B cell (primary cell): ENCODE measurements around the gene NOC2L. TPM values are rescaled to one million over a fixed set of nuclear protein-coding genes. Genes with fewer than 3 reads are reported as not detected.

Experiments used
- ATAC-seq: fragments of 200-7000 bp; cut with Tn5 transposase; one replicate; pipeline ENCODE4 v1.10.0; 2021; ENCODE audit warnings: low read depth, mild to moderate bottlenecking, moderate number of reproducible peaks, moderate library complexity
- CTCF ChIA-PET: fragments of 350-600 bp; sonication (Branson Sonifier 250); formaldehyde crosslinking; loops from one replicate; lab custom pipeline; 2021; ENCODE audit warnings: antibody characterized with exemption, inconsistent platforms; lab: Charles Lee
- POLR2A ChIA-PET: fragments of 350-600 bp; sonication (Branson Sonifier 250); formaldehyde crosslinking; loops from one replicate; lab custom pipeline; 2021; ENCODE audit warnings: antibody characterized with exemption; lab: Charles Lee
- DNase-seq: peaks from one replicate; pipeline ENCODE4 v3.0.0; 2013
- H2AFZ ChIP-seq: 2 replicates; pipeline ENCODE4 v1.6.1; 2012; ENCODE audit warnings: mild to moderate bottlenecking, low read depth, low read length; ENCODE audit not compliant: insufficient read depth, poor library complexity, severe bottlenecking
- H3K27ac ChIP-seq, 2 donors: 1 replicate in 1 of 2; 2 replicates in 1 of 2; pipeline ENCODE4 v1.5.1; 2012 to 2013; ENCODE audit warnings: low read length in 2 of 2, mild to moderate bottlenecking in 2 of 2, moderate library complexity in 1 of 2
- H3K27me3 ChIP-seq, 4 experiments: fragments of 200-600 bp in 1 of 4; sonication (generic) in 1 of 4; replicated peaks in 1 of 4; 1 replicate in 2 of 4; 2 replicates in 2 of 4; pipeline versions ENCODE4 v1.6.1 to v1.7.0; 2013 to 2016; ENCODE audit warnings: low read length in 3 of 4, mild to moderate bottlenecking in 2 of 4, mixed read lengths in 1 of 4, moderate library complexity in 1 of 4; ENCODE audit not compliant: insufficient read depth in 4 of 4, control insufficient read depth in 3 of 4; ENCODE audit errors: control extremely low read depth in 1 of 4
- H3K36me3 ChIP-seq, 2 experiments: replicated peaks in 1 of 2; 1 replicate in 1 of 2; 2 replicates in 1 of 2; pipeline versions ENCODE4 v1.6.1 to v1.7.1; 2013; ENCODE audit warnings: low read length in 1 of 2; ENCODE audit not compliant: insufficient read depth in 2 of 2, control insufficient read depth in 1 of 2; ENCODE audit errors: control extremely low read depth in 1 of 2, extremely low read depth in 1 of 2
- H3K4me1 ChIP-seq, 2 donors: fragments of 200-600 bp in 1 of 2; sonication (generic) in 1 of 2; 1 replicate in 1 of 2; 2 replicates in 1 of 2; pipeline versions ENCODE4 v1.5.1 to v1.6.1; 2013 to 2017; ENCODE audit warnings: low read length in 2 of 2; ENCODE audit not compliant: control insufficient read depth in 2 of 2, insufficient read depth in 2 of 2
- H3K4me2 ChIP-seq: replicated peaks from 2 replicates; pipeline ENCODE3; 2012; ENCODE audit warnings: mild to moderate bottlenecking, low read depth, low read length; ENCODE audit not compliant: poor library complexity, severe bottlenecking
- H3K4me3 ChIP-seq, 5 experiments: fragments of 200-600 bp in 1 of 5; sonication (generic) in 1 of 5; 1 replicate in 3 of 5; 2 replicates in 2 of 5; pipeline versions ENCODE4 v1.5.1 to v1.7.0; 2011 to 2016; ENCODE audit warnings: low read length in 4 of 5, mild to moderate bottlenecking in 4 of 5, low read depth in 2 of 5, control low read depth in 1 of 5, moderate library complexity in 1 of 5; ENCODE audit not compliant: insufficient read depth in 1 of 5; ENCODE audit errors: control extremely low read depth in 1 of 5, extremely low read depth in 1 of 5
- H3K79me2 ChIP-seq: fragments of 200-600 bp; sonication (generic); one replicate; pipeline ENCODE4 v1.6.0; 2016; ENCODE audit warnings: low read length; ENCODE audit not compliant: control insufficient read depth, insufficient read depth
- H3K9ac ChIP-seq: fragments of 200-600 bp; sonication (generic); 2 replicates; pipeline ENCODE4 v1.6.1; 2017; ENCODE audit warnings: mild to moderate bottlenecking, low read length, moderate library complexity
- H3K9me3 ChIP-seq, 3 donors: one replicate each; pipeline versions ENCODE4 v1.6.1 to v1.7.1; 2013; ENCODE audit warnings: low read length in 2 of 3; ENCODE audit not compliant: control insufficient read depth in 2 of 3, insufficient read depth in 1 of 3; ENCODE audit errors: control extremely low read depth in 1 of 3
- H4K20me1 ChIP-seq: 2 replicates; pipeline ENCODE4 v1.6.0; 2012; ENCODE audit warnings: mild to moderate bottlenecking, low read length; ENCODE audit not compliant: insufficient read depth, control insufficient read depth, poor library complexity, severe bottlenecking
- H3K27ac Mint-ChIP-seq: one replicate; pipeline ENCODE4 v1.8.0; 2021; ENCODE audit warnings: mixed read lengths
- H3K27me3 Mint-ChIP-seq: one replicate; pipeline ENCODE4 v1.8.0; 2021; ENCODE audit warnings: mixed read lengths
- H3K4me1 Mint-ChIP-seq: one replicate; pipeline ENCODE4 v1.8.0; 2021; ENCODE audit warnings: mixed read lengths
- H3K4me3 Mint-ChIP-seq: one replicate; pipeline ENCODE4 v1.8.0; 2021; ENCODE audit warnings: mixed read lengths
- H3K9me3 Mint-ChIP-seq: one replicate; pipeline ENCODE4 v1.8.0; 2022; ENCODE audit warnings: mixed read lengths; ENCODE audit not compliant: insufficient read depth
- CTCF ChIP-seq: fragments of 200-600 bp; IDR thresholded peaks from one replicate; pipeline ENCODE4 v1.8.0; 2022; ENCODE audit warnings: antibody characterized with exemption, mild to moderate bottlenecking
- EZH2 ChIP-seq: IDR thresholded peaks from 2 replicates; pipeline ENCODE4 v1.6.1; 2012; ENCODE audit warnings: borderline replicate concordance, low read depth, mild to moderate bottlenecking, moderate library complexity, low read length; ENCODE audit not compliant: insufficient read depth, poor library complexity, severe bottlenecking
- WGBS: methylation state at CpG from one replicate; pipeline ENCODE4 v1.1.5; 2013; ENCODE audit warnings: missing lambda C conversion rate; ENCODE audit not compliant: insufficient coverage; 5-methylcytosine and 5-hydroxymethylcytosine counted together
- intact Hi-C: fragments of 100-400 bp; cut with micrococcal nuclease; formaldehyde crosslinking; loops from one replicate; pipeline ENCODE4 v1.10.0; 2022
- polyA plus RNA-seq: library from polyadenylated mRNA; depleted of rRNA; stranded (reverse); fragments of >200 nt; gene quantifications from 2 replicates; pipeline ENCODE4 v1.2.3, GENCODE V29; 2012
- total RNA-seq, 2 donors: library from RNA; stranded (reverse); fragments of 120-200 nt in 1 of 2; gene quantifications; 1 replicate in 1 of 2; 2 replicates in 1 of 2; pipeline versions ENCODE4 v1.2.3 to v1.2.4, GENCODE V29; 2013 to 2022

NOC2L gene
- total and polyA plus RNA-seq, 2 donors (not counting 1 experiment from before 2014, with no cell fraction given) = 48.0 to 64.1 TPM

- CTCF ChIA-PET = interaction anchor here (1.2 kb wide), 1 partner anchor 38 kb away, joined by 3 read pairs; no protein-coding TSS in a partner anchor
- ATAC-seq (no peak), DNase-seq (no peak)
- H3K9ac ChIP-seq = no peak overlapping the region
- H2AFZ ChIP-seq = no peak overlapping the region
- TF ChIP-seq CTCF (no peak), EZH2 (no peak)
- peaks cover 0 to 11% (median 0%) of the 10 kb centered on the region in 3 donors for H3K9me3 ChIP-seq
- no peaks in the 10 kb centered on the region for H3K9me3 Mint-ChIP-seq
- H3K4me1 Mint-ChIP-seq = peaks cover 7% of the 10 kb centered on the region
- no peak overlapping the region for H3K4me3 Mint-ChIP-seq
- peaks cover 0 to 41% (median 5%) of the 10 kb centered on the region in 4 experiments for H3K27me3 ChIP-seq
- H4K20me1 ChIP-seq = no peaks in the 10 kb centered on the region
- no peaks in the 10 kb centered on the region for H3K79me2 ChIP-seq
- intact Hi-C loops = no loop called here
- peaks cover 10 to 13% of the 10 kb centered on the region in 2 donors for H3K4me1 ChIP-seq
- no peak overlapping the region for H3K4me2 ChIP-seq
- H3K27ac ChIP-seq = no peak overlapping the region
- H3K4me3 ChIP-seq = no peak overlapping the region
- H3K27ac Mint-ChIP-seq = no peak overlapping the region
- WGBS = 85% methylated on average over 13 of the region's 13 CpGs
- H3K27me3 Mint-ChIP-seq = peaks cover 24% of the 10 kb centered on the region
- H3K36me3 ChIP-seq = no peaks in the 10 kb centered on the region
- POLR2A ChIA-PET = interaction anchor here (0.6 kb wide), 1 partner anchor 1024 kb away, joined by 5 read pairs; no protein-coding TSS in a partner anchor
Measured at GRCh38 chr1:980137-980571, 21.1 kb upstream of the NOC2L start.

- intact Hi-C loops = no loop called here
- TF ChIP-seq EZH2 = no peak
- no peak overlapping the region for H3K4me3 Mint-ChIP-seq
Measured at GRCh38 chr1:979744-980072, 20.7 kb upstream of the NOC2L start.

More at GRCh38 chr1:979744-980072, 20.7 kb upstream of the NOC2L start:
- POLR2A ChIA-PET = no interaction called here
- Mint-ChIP-seq H3K27me3 (peaks cover 26% of the 10 kb centered on the region), H3K9me3 (no peaks in the 10 kb centered on the region), H3K4me1 (peaks cover 7% of the 10 kb centered on the region), H3K27ac (no peak overlapping the region)
- Histone ChIP-seq H3K36me3 (no peaks in the 10 kb centered on the region), H3K4me3 (no peak overlapping the region), H3K4me1 (peaks cover 10 to 13% of the 10 kb centered on the region in 2 donors), H3K4me2 (no peak overlapping the region), H2AFZ (no peak overlapping the region), H3K79me2 (no peaks in the 10 kb centered on the region), H3K9ac (no peak overlapping the region), H3K27ac (no peak overlapping the region), H4K20me1 (no peaks in the 10 kb centered on the region), H3K9me3 (peaks cover 0 to 11% (median 0%) of the 10 kb centered on the region in 3 donors), H3K27me3 (peaks cover 0 to 41% (median 6%) of the 10 kb centered on the region in 4 experiments)
- no peak for ATAC-seq
- DNase-seq = no peak
- CTCF ChIA-PET = no interaction called here
- 96% methylated on average over 9 of the region's 9 CpGs for WGBS
